GM12801 (cell line): Measurements from ENCODE around the gene MROH7.

Source experiments
- CTCF ChIP-seq: IDR thresholded peaks from one replicate; pipeline ENCODE4 v1.5.1; 2011; ENCODE audit warnings: control low read depth; ENCODE audit not compliant: insufficient read length; ENCODE audit errors: extremely low read depth

The MROH7 gene

GRCh38 chr1:54651608-54652007 lies 10.0 kb downstream of the MROH7 start:
- no peak for TF ChIP-seq CTCF

GRCh38 chr1:54652168-54652567 lies 10.6 kb downstream of the MROH7 start:
- TF ChIP-seq CTCF: no peak

- no peak for TF ChIP-seq CTCF
These were observed 11.4 kb downstream of the MROH7 start for GRCh38 chr1:54653036-54653435.

GRCh38 chr1:54658164-54658913 lies 16.8 kb downstream of the MROH7 start:
- no peak for TF ChIP-seq CTCF

DNA sequence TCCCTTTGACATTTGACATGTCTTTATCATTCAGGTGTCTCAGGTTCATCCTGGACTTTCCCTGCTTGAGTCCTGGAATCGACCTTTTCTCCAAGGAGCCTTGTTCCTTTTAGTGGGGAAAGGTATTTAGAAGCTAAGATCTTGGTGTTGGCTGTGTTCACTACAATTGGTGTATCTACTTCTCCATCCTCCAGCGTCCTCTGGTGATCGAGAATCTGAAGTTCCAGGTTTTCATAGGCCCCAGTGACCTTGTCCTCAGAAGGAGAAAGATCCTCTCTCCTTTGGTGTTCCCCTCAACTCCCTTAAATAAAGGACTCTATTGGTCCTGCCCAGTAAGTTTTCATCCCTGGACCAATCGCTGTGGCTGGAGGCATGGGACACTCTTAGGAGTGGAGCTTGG lies 22.1 kb downstream of the MROH7 start:
- TF ChIP-seq CTCF: no peak

- TF ChIP-seq CTCF: no peak
These were observed 22.8 kb downstream of the MROH7 start for GRCh38 chr1:54664364-54664763.

GRCh38 chr1:54665852-54666251 lies 24.3 kb downstream of the MROH7 start:
- no peak for TF ChIP-seq CTCF

DNA sequence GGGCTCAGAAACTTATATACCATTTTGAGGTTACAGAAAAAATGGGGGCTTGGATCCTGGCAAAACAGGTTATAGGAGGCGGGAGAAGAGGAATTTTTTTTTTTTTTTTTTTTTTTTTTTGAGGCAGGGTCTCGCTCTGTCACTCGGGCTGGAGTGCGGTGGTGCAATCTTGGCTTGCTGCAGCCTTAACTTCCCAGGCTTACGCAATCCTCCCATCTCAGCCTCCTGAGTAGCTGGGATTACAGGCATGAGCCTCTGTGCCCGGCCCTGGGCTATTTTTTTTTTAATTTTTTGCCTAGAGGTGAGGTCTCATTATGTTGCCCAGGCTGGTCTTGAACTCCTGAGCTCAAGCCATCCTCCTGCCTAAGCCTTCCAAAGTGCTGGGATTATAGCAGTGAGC lies 24.7 kb downstream of the MROH7 start:
- no peak for TF ChIP-seq CTCF
